SK-N-SH (cell line): ENCODE data around the gene FALEC. TPM values are rescaled to one million over a fixed set of nuclear protein-coding genes. Genes with fewer than 3 reads are reported as not detected.
A peak's percentile ranks its signal among the peaks of the same experiment; 100 is the strongest.

Source experiments
- CTCF ChIA-PET: fragments of 300-600, 350-600 bp; formaldehyde crosslinking; extraction: SDS; loops from one replicate; lab custom pipeline; 2021; lab: Yijun Ruan, JAX
- POLR2A ChIA-PET: fragments of 350-600 bp; sonication (Branson Sonifier 250); formaldehyde crosslinking; extraction: SDS; loops from one replicate; lab custom pipeline; 2020; ENCODE audit warnings: antibody characterized with exemption, inconsistent platforms; lab: Yijun Ruan, JAX
- DNase-seq: peaks from one replicate; pipeline ENCODE4 v3.0.0; 2012
- H2AFZ ChIP-seq: fragments of 200-600 bp; sonication (generic); 2 replicates; pipeline ENCODE4 v1.8.1; 2016; ENCODE audit warnings: antibody characterized with exemption, mild to moderate bottlenecking, low read depth
- H3F3A ChIP-seq: fragments of 200-600 bp; sonication (generic); replicated peaks from 2 replicates; pipeline ENCODE3; 2016; ENCODE audit warnings: antibody characterized with exemption, mild to moderate bottlenecking; ENCODE audit not compliant: insufficient read depth
- H3K27ac ChIP-seq, 2 experiments: fragments of 200-500 bp in 1 of 2; fragments of 200-600 bp in 1 of 2; sonication (Bioruptor generic) in 1 of 2; sonication (generic), shearing (Covaris generic) in 1 of 2; 2 replicates each; pipeline versions ENCODE4 v1.5.1 to v1.6.1; 2014 to 2016; ENCODE audit warnings: low read depth in 2 of 2, inconsistent platforms in 1 of 2, low read length in 1 of 2, mild to moderate bottlenecking in 1 of 2, mixed read lengths in 1 of 2
- H3K27me3 ChIP-seq: fragments of 200-600 bp; sonication (generic), shearing (Covaris generic); 2 replicates; pipeline ENCODE4 v1.6.1; 2016; ENCODE audit warnings: mixed run types; ENCODE audit not compliant: insufficient read depth
- H3K36me3 ChIP-seq, 2 experiments: fragments of 200-500 bp in 1 of 2; fragments of 200-600 bp in 1 of 2; sonication (Bioruptor generic) in 1 of 2; sonication (generic) in 1 of 2; replicated peaks in 1 of 2; 2 replicates each; pipeline versions ENCODE3 to v1.5.1; 2014 to 2016; ENCODE audit warnings: low read length in 1 of 2, mild to moderate bottlenecking in 1 of 2; ENCODE audit not compliant: insufficient read depth in 2 of 2, control insufficient read depth in 1 of 2
- H3K4me1 ChIP-seq, 2 experiments: fragments of 200-500 bp in 1 of 2; fragments of 200-600 bp in 1 of 2; sonication (Bioruptor generic) in 1 of 2; sonication (generic), shearing (Covaris generic) in 1 of 2; 2 replicates each; pipeline versions ENCODE4 v1.5.1 to v1.6.1; 2014 to 2016; ENCODE audit warnings: low read depth in 1 of 2, low read length in 1 of 2, mixed run types in 1 of 2; ENCODE audit not compliant: insufficient read depth in 2 of 2, control insufficient read depth in 1 of 2
- H3K4me2 ChIP-seq: fragments of 200-600 bp; sonication (generic), shearing (Covaris generic); 2 replicates; pipeline ENCODE4 v1.6.1; 2017; ENCODE audit warnings: mixed run types
- H3K4me3 ChIP-seq, 2 experiments: fragments of 200-500 bp in 1 of 2; fragments of 200-600 bp in 1 of 2; sonication (Bioruptor generic) in 1 of 2; sonication (generic), shearing (Covaris generic) in 1 of 2; 2 replicates each; pipeline versions ENCODE4 v1.5.1 to v1.8.1; 2014 to 2016; ENCODE audit warnings: low read depth in 2 of 2, inconsistent platforms in 1 of 2, low read length in 1 of 2, mild to moderate bottlenecking in 1 of 2, mixed read lengths in 1 of 2, moderate library complexity in 1 of 2
- H3K79me2 ChIP-seq: fragments of 200-600 bp; sonication (generic); 2 replicates; pipeline ENCODE4 v1.8.1; 2017; ENCODE audit warnings: mild to moderate bottlenecking; ENCODE audit not compliant: insufficient read depth
- H3K9ac ChIP-seq: fragments of 200-600 bp; sonication (generic); 2 replicates; pipeline ENCODE4 v1.6.1; 2017; ENCODE audit warnings: mixed run types
- H3K9me2 ChIP-seq: fragments of 200-600 bp; sonication (generic); 2 replicates; pipeline ENCODE4 v1.6.1; 2017; ENCODE audit warnings: mixed run types
- H3K9me3 ChIP-seq: fragments of 200-600 bp; sonication (generic); 2 replicates; pipeline ENCODE4 v1.6.1; 2017; ENCODE audit warnings: mixed run types, mild to moderate bottlenecking, moderate library complexity
- H4K20me1 ChIP-seq: fragments of 200-600 bp; sonication (generic); 2 replicates; pipeline ENCODE4 v1.6.1; 2017; ENCODE audit warnings: mild to moderate bottlenecking, mixed run types; ENCODE audit not compliant: insufficient read depth
- CHD2 ChIP-seq: fragments of 150-350 bp; IDR thresholded peaks from 2 replicates; pipeline ENCODE4 v1.6.1; 2018; ENCODE audit warnings: low read length; ENCODE audit not compliant: partially characterized antibody
- ELF1 ChIP-seq: IDR thresholded peaks from 2 replicates; pipeline ENCODE4 v1.4.0; 2012
- EP300 ChIP-seq, 2 experiments: IDR thresholded peaks; 2 replicates each; pipeline versions ENCODE4 v1.4.0 to v1.6.1; 2012; ENCODE audit warnings: borderline replicate concordance in 1 of 2, low read depth in 1 of 2, low read length in 1 of 2
- EZH2phosphoT487 ChIP-seq: fragments of 200-600 bp; sonication (generic); IDR thresholded peaks from 2 replicates; pipeline ENCODE4 v1.6.1; 2017; ENCODE audit warnings: low read depth, mixed run types, mild to moderate bottlenecking, antibody characterized with exemption, moderate library complexity, borderline replicate concordance
- GABPA ChIP-seq: IDR thresholded peaks from 2 replicates; pipeline ENCODE4 v1.4.0; 2012; ENCODE audit warnings: low read depth, mild to moderate bottlenecking
- JUND ChIP-seq: IDR thresholded peaks from 2 replicates; pipeline ENCODE4 v1.4.0; 2012
- MXI1 ChIP-seq: IDR thresholded peaks from 2 replicates; pipeline ENCODE4 v1.6.1; 2012; ENCODE audit warnings: mild to moderate bottlenecking, low read depth, low read length, improper control_type of control experiment
- NFIC ChIP-seq: IDR thresholded peaks from 2 replicates; pipeline ENCODE4 v1.4.0; 2012; ENCODE audit warnings: borderline replicate concordance
- POLR2AphosphoS5 ChIP-seq: IDR thresholded peaks from 2 replicates; pipeline ENCODE4 v1.6.1; 2012; ENCODE audit warnings: low read depth, low read length
- RAD21 ChIP-seq: IDR thresholded peaks from 2 replicates; pipeline ENCODE4 v1.6.1; 2012; ENCODE audit warnings: mild to moderate bottlenecking, low read length
- RCOR1 ChIP-seq: fragments of 150-350 bp; IDR thresholded peaks from 2 replicates; pipeline ENCODE4 v1.6.1; 2017; ENCODE audit warnings: antibody characterized with exemption, low read length
- RXRA ChIP-seq: IDR thresholded peaks from 2 replicates; pipeline ENCODE4 v1.4.0; 2012; ENCODE audit warnings: low read depth, mild to moderate bottlenecking, borderline replicate concordance
- TAF1 ChIP-seq: IDR thresholded peaks from 2 replicates; pipeline ENCODE4 v1.6.1; 2012; ENCODE audit warnings: low read depth, mild to moderate bottlenecking, low read length, moderate library complexity, borderline replicate concordance
- YY1 ChIP-seq: IDR thresholded peaks from 2 replicates; pipeline ENCODE4 v1.4.0; 2012; ENCODE audit warnings: low read depth, mild to moderate bottlenecking
- polyA plus RNA-seq, 3 experiments: library from polyadenylated mRNA; depleted of rRNA; stranded (reverse); fragments of >200 nt; gene quantifications; 2 replicates each; pipeline ENCODE4 v1.2.3, GENCODE V29; 2012
- TF ChIP-seq, protein P1 (sequence below): IDR thresholded peaks from 2 replicates; pipeline ENCODE4 v1.4.0; 2012; ENCODE audit warnings: low read depth, borderline replicate concordance
- TF ChIP-seq, protein P2 (sequence below): IDR thresholded peaks from 2 replicates; pipeline ENCODE4; 2012

Gene FALEC
- polyA plus RNA-seq, 1 of the 3 experiments (the other 2 are of a cell fraction), result 0.72 TPM

DNA sequence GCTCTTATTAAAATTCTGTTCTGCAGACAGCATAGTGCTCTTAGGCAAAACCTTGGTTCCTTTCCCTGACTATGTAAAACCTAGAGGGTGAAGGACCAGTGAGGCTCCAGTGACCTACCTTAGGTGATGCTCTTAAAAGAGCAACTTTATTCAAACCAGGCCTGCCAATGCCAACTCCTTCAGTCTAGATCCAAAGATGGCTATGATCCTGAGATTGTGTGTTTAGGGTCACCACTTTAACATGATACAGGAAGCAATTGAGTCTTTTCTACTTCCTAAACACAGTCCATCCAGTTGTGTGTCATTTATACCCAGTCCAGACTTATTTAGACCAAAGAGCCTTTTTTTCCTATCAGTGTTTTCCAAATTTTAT lies 53.0 kb downstream of the FALEC start:
- H4K20me1 ChIP-seq, result peaks cover 48% of the 10 kb centered on the region
- no peaks in the 10 kb centered on the region for H3K9me3 ChIP-seq
- peaks cover 29 to 36% of the 10 kb centered on the region in 2 experiments for H3K4me1 ChIP-seq
- no peak overlapping the region for H2AFZ ChIP-seq
- peak overlapping the region; percentile 83 to 100 for H3K27ac ChIP-seq
- H3F3A ChIP-seq, result peaks cover 85% of the 10 kb centered on the region
- peak overlapping the region in 1 of 2 experiments; percentile 13; a peak in 1 of 4 replicates for H3K4me3 ChIP-seq
- POLR2A ChIA-PET, result interaction anchor here (0.8 to 8.9 kb wide), 2 partner anchors 9 to 61 kb away, joined by 5 to 149 read pairs; partner anchors contain the start of genes ENSA and MCL1
- peak overlapping the region; percentile 73 for H3K9ac ChIP-seq
- TF ChIP-seq, protein P1, sequence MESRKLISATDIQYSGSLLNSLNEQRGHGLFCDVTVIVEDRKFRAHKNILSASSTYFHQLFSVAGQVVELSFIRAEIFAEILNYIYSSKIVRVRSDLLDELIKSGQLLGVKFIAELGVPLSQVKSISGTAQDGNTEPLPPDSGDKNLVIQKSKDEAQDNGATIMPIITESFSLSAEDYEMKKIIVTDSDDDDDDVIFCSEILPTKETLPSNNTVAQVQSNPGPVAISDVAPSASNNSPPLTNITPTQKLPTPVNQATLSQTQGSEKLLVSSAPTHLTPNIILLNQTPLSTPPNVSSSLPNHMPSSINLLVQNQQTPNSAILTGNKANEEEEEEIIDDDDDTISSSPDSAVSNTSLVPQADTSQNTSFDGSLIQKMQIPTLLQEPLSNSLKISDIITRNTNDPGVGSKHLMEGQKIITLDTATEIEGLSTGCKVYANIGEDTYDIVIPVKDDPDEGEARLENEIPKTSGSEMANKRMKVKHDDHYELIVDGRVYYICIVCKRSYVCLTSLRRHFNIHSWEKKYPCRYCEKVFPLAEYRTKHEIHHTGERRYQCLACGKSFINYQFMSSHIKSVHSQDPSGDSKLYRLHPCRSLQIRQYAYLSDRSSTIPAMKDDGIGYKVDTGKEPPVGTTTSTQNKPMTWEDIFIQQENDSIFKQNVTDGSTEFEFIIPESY, result no peak
- TF ChIP-seq POLR2AphosphoS5, result peak; percentile 22
- no peak for TF ChIP-seq MXI1
- no peak for TF ChIP-seq RCOR1
- TF ChIP-seq, protein P2, sequence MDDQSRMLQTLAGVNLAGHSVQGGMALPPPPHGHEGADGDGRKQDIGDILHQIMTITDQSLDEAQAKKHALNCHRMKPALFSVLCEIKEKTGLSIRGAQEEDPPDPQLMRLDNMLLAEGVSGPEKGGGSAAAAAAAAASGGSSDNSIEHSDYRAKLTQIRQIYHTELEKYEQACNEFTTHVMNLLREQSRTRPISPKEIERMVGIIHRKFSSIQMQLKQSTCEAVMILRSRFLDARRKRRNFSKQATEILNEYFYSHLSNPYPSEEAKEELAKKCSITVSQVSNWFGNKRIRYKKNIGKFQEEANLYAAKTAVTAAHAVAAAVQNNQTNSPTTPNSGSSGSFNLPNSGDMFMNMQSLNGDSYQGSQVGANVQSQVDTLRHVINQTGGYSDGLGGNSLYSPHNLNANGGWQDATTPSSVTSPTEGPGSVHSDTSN, result no peak
- TF ChIP-seq EP300 (IDR thresholded peaks at IDR 0.05; ENCODE audit: borderline replicate concordance in 1 of 2, low read depth in 1 of 2, low read length in 1 of 2), result no peak
- TF ChIP-seq GABPA, result 0 out of 2 replicates have a peak, but pooled peaks have one; percentile 26
- TF ChIP-seq CHD2, result no peak
- no peak for TF ChIP-seq EZH2phosphoT487
- no peak for TF ChIP-seq JUND
- TF ChIP-seq RXRA, result no peak
- TF ChIP-seq TAF1, result no peak
- no peak for TF ChIP-seq RAD21
- TF ChIP-seq NFIC, result no peak
- no peak for TF ChIP-seq YY1
- 0 out of 2 replicates have a peak, but pooled peaks have one; percentile 2 for TF ChIP-seq ELF1
- TF ChIP-seq, all 33 proteins: peak for 3
- Histone ChIP-seq H3K4me2 (peak overlapping the region; percentile 55), H3K79me2 (peaks cover 97% of the 10 kb centered on the region), H3K36me3 (peaks cover 13 to 26% of the 10 kb centered on the region in 2 experiments), H3K27me3 (no peaks in the 10 kb centered on the region), H3K9me2 (no peaks in the 10 kb centered on the region)
- CTCF ChIA-PET, result interaction anchor here (0.8 to 13.4 kb wide), 6 partner anchors 7 to 245 kb away, joined by 3 to 142 read pairs (median 3); partner anchors contain the start of gene MCL1
- DNase-seq, result no peak
